ENCODE measurements around the gene MAPKAPK5.

The MAPKAPK5 gene

DNA sequence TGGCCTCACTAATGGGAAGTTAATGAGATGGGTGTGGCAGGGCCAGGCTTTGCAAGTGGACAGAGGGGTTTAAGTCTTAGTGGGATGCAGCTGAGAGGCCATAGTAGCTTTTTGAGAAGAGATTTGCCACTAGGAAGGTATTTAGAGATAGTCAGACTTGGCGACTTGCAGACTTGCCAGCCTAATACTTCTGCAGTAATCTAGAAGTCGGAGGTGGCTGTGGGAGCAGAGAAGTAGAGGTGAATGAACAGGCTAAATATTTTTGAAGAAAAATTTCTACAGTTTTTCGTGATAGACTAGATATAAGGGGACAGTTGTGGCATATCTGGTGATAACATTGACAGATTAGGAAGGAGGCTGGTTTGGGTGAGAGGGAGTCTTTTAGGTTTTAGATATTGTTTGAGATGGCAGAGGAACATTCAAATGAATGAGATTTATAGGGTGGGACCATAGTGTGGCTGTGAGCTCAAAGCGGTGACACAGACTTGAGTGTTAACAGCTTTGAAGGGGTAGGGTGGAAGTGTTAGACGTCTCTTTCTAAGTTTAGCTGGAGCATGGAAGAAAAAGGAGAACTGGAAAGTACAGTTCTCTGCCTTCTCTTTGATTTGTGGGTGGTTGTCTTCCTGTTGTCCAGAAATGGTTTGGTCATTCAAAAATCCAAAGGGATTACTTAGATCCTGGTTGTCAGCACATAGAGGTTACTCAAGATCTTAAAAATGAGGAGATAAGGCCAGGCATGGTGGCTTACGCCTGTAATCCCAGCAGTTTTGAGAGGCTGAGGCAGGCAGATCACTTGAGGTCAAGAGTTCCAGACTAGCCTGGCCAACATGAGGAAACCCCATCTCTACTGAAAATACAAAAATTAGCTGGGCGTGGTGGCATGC is 44.9 kb downstream of the MAPKAPK5 start:
- no peak overlapping the region for H3K4me3 ChIP-seq (ENCODE audit: low read depth, low read length)
- TF ChIP-seq, protein P1, sequence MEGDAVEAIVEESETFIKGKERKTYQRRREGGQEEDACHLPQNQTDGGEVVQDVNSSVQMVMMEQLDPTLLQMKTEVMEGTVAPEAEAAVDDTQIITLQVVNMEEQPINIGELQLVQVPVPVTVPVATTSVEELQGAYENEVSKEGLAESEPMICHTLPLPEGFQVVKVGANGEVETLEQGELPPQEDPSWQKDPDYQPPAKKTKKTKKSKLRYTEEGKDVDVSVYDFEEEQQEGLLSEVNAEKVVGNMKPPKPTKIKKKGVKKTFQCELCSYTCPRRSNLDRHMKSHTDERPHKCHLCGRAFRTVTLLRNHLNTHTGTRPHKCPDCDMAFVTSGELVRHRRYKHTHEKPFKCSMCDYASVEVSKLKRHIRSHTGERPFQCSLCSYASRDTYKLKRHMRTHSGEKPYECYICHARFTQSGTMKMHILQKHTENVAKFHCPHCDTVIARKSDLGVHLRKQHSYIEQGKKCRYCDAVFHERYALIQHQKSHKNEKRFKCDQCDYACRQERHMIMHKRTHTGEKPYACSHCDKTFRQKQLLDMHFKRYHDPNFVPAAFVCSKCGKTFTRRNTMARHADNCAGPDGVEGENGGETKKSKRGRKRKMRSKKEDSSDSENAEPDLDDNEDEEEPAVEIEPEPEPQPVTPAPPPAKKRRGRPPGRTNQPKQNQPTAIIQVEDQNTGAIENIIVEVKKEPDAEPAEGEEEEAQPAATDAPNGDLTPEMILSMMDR (IDR thresholded peaks at IDR 0.05; ENCODE audit: low read depth, low read length, missing control alignments), result no peak
- no peak for DNase-seq (ENCODE audit: low read depth)

- TF ChIP-seq, protein P1 (IDR thresholded peaks at IDR 0.05; ENCODE audit: low read depth, low read length, missing control alignments), result no peak
- no peak overlapping the region for H3K4me3 ChIP-seq (ENCODE audit: low read depth, low read length)
- no peak for DNase-seq (ENCODE audit: low read depth)
Measured at GRCh38 chr12:111887926-111888745, 46.1 kb downstream of the MAPKAPK5 start.

GRCh38 chr12:111893287-111893686 is 51.3 kb downstream of the MAPKAPK5 start:
- no peak overlapping the region for H3K4me3 ChIP-seq (ENCODE audit: low read depth, low read length)
- no peak for DNase-seq (ENCODE audit: low read depth)
- TF ChIP-seq, protein P1 (IDR thresholded peaks at IDR 0.05; ENCODE audit: low read depth, low read length, missing control alignments), result no peak

DNA sequence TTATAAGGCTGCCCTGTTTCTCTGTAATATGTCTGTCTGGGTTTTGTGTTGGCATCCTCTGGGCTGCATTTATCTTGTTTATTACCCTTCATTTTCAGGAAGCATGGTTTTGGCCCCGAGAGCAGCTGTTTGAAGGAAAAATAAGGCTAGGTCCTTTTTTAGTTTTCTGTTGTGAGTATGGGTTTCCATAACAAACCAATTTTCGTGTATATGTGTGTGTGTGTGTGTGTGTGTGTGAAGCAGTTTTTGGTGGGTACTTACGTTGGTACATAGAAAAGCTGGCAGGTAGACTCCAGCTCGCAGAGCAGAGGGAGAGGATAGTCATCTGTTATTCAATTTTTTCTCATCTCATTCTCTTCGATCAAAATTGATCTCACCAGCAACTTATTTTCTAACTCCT is 52.5 kb downstream of the MAPKAPK5 start:
- no peak for DNase-seq (ENCODE audit: low read depth)
- TF ChIP-seq, protein P1 (IDR thresholded peaks at IDR 0.05; ENCODE audit: low read depth, low read length, missing control alignments), result no peak
- H3K4me3 ChIP-seq (ENCODE audit: low read depth, low read length), result no peak overlapping the region

GRCh38 chr12:111901182-111901581 is 59.2 kb downstream of the MAPKAPK5 start:
- DNase-seq (ENCODE audit: low read depth), result no peak
- TF ChIP-seq, protein P1 (IDR thresholded peaks at IDR 0.05; ENCODE audit: low read depth, low read length, missing control alignments), result no peak
- no peak overlapping the region for H3K4me3 ChIP-seq (ENCODE audit: low read depth, low read length)

DNA sequence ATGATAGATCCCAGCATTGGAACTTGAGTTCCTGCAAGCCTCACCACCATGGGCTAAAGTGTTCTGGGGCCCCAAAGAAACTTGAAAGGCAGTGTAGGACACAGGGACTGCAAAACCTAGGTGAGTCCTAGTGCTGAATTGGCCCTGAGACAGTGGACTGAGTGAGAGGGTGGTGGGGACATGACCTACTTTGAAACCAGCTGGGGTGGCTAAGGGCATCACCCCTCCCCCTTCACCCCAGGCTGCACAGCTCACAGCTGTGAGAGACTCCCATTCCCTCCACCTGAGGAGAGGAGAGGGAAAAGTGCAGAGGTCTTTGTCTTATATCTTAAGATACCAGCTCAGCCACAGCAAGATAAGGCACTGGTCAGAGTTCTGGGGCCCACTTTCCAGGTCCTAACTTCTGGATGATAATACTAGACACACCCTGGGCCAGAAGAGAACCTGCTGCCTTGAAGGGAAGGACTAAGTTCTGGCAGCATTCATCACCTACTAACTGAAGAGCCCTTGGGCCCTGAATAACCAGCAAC is 62.5 kb downstream of the MAPKAPK5 start:
- no peak overlapping the region for H3K4me3 ChIP-seq (ENCODE audit: low read depth, low read length)
- TF ChIP-seq, protein P1 (IDR thresholded peaks at IDR 0.05; ENCODE audit: low read depth, low read length, missing control alignments), result no peak
- no peak for DNase-seq (ENCODE audit: low read depth)
